Fibroblast of the conjunctiva (primary cell): ENCODE measurements around the gene PRUNE2.
A peak's percentile ranks its signal among the peaks of the same experiment; 100 is the strongest.
"Not testable (repeated sequence)": the region's sequence is repeated elsewhere in the genome, so short reads cannot be mapped to it uniquely, and the experiment has no call there.

Experiments used
- DNase-seq: peaks from one replicate; pipeline ENCODE4 v3.0.0-alpha.2; 2010; ENCODE audit warnings: low read depth

Gene PRUNE2

GRCh38 chr9:76594764-76595424, 311.0 kb downstream of the PRUNE2 start:
- no peak for DNase-seq

DNA sequence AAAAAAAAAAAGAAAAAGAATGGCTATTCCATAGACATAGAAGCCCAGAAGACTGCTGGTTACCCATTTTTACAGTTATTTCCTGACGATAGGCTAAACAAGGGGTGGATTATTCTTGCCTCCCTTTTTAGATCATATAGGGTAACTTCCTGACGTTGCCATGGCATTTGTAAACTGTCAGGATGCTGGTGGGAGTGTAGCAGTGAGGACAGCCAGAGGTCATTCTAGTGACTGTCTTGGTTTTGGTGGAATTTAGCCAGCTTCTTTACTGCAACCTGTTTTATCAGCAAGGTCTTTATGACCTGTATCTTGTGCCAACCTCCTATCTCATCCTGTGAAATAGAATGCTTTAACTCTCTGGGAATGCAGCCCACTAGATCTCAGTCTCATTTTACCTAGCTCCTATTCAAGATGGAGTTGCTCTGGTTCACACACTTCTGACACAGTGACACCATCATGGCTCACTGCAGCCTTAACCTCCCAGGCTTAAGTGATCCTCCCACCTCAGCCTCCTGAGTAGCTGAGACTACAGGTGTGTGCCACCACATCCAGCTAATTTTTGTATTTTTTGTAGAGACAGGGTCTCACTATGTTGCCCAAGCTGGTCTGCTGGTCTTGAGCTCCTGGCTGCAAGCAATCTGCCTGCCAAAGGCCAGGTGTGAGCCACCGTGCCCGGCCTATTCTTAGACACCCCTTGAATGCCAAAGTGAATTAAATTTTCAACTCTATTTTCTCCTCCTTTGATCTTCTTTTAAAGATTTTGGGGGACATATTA, 311.8 kb downstream of the PRUNE2 start:
- not testable (repeated sequence) for DNase-seq

GRCh38 chr9:76592974-76593347, 313.0 kb downstream of the PRUNE2 start:
- no peak for DNase-seq

GRCh38 chr9:76592091-76592973, 313.6 kb downstream of the PRUNE2 start:
- peak; percentile 14 for DNase-seq

GRCh38 chr9:76591256-76591950, 314.5 kb downstream of the PRUNE2 start:
- peak; percentile 22 for DNase-seq

- DNase-seq = no peak
Measured at GRCh38 chr9:76588316-76588715, 317.6 kb downstream of the PRUNE2 start.

- no peak for DNase-seq
Measured at GRCh38 chr9:76586390-76587314, 319.3 kb downstream of the PRUNE2 start.

DNA sequence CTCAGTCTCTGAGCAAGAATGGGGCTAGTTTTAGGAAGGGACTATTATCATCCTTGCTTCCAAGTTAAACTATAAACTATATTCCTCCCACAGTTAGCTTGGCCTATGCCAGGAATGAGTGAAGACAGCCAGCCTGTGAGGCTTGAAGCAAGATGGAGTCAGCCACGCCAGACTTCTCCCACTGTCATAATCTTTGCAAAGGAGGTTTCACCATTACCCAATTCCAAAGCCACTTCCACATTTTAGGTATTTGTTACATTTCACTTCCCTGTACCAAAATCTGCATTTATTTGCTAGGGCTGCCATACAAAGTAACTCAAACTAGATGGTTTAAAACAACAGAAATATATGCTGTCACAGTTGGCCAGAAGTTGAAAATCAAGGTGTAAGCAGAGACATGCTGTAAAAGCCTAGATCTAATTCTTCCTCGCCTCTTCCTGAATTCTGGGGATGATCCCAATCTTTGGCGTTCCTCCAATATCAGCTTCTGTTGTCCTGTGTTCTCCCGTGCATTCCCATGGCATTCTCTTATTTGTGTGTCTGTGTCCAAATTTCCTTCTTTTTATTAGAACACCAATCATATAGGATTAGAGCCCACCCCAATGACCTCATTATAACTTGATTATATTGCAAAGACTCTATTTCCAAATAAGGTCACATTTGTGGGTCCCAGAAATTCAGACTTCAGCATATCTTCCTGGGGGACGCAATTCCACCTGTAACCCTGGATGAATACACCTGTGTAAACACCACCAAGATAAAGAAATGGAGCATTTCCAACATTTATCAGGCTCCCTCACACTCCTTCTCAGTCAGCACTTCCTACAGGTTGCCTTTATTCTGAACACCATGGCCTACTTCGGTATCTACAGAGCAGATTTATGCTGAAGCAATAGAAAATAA, 320.2 kb downstream of the PRUNE2 start:
- no peak for DNase-seq

DNA sequence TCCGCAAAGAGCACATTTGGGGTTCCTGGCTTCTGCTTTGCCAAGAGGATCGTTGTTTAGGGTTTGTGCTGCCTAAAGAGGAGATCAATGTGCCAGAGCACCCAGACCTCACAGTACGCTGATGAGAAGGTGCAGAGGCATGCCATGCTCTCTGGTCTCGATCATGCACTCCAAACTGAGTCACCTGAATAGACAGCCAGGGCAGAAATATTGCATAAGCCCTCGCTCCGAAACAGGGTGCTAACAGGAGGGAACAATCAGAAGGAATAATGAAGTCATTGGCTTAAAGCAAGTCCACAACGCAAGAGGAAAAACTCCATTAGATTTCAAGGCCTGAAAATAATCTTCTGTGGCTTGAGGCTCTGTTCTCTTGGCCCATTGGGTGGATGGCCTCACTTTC, 322.7 kb downstream of the PRUNE2 start:
- DNase-seq = no peak

- no peak for DNase-seq
Measured at GRCh38 chr9:76581731-76582130, 324.2 kb downstream of the PRUNE2 start.

DNA sequence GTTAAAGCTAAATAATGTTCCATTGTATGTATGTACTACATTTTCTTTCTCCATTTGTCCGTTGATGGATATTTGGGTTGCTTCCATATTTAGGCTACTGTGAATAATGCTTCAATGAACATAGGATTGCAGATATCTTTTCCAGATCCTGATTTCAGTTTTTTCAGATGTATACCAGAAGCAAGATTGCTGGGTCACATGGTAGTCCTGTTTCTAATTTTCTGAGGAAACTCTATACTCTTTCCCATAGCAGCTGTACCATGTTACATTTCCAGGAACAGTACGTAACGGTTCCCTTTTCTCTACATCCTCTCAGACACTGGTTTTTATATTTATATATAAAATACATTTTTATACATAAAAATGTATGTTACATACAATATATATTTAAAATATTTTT, 325.1 kb downstream of the PRUNE2 start:
- no peak for DNase-seq

- DNase-seq = no peak
Measured at GRCh38 chr9:76580188-76580587, 325.7 kb downstream of the PRUNE2 start.

GRCh38 chr9:76576344-76576743, 329.6 kb downstream of the PRUNE2 start:
- DNase-seq = peak; percentile 70

- DNase-seq = no peak
Measured at GRCh38 chr9:76575761-76576160, 330.2 kb downstream of the PRUNE2 start.

- DNase-seq = no peak
Measured at GRCh38 chr9:76573905-76574760, 331.8 kb downstream of the PRUNE2 start.

- DNase-seq = no peak
Measured at GRCh38 chr9:76573408-76573807, 332.5 kb downstream of the PRUNE2 start.

DNA sequence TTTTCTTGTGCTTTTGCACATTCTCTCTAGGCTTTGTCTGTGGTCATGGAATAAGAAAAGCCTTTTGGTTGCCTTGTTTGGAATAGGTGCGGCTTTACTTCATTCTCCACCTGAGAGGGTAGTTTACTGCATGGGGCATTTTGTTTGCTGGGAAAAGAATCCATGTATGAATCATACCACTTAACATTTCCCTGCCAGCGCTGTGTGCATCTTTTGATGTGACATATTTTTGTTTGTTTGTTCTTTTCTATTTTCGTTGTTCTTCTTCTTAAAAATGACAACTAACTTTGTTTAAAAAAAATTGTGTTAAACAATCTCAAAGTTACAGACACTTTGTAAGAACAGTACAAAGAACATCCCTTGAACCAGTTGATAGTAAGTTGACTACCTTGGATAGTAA, 333.8 kb downstream of the PRUNE2 start:
- no peak for DNase-seq

DNA sequence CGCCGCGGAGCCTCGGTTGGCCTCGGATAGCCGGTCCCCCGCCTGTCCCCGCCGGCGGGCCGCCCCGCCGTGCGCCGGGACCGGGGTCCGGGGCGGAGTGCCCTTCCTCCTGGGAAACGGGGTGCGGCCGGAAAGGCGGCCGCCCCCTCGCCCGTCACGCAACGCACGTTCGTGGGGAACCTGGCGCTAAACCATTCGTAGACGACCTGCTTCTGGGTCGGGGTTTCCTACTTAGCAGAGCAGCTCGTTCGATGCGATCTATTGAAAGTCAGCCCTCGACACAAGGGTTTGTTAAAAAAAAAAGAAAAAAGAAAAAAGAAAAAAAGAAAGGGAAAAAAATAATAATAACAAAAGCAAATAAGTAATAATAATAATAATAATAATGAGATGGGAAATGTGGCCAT, 334.2 kb downstream of the PRUNE2 start:
- DNase-seq = no peak

DNA sequence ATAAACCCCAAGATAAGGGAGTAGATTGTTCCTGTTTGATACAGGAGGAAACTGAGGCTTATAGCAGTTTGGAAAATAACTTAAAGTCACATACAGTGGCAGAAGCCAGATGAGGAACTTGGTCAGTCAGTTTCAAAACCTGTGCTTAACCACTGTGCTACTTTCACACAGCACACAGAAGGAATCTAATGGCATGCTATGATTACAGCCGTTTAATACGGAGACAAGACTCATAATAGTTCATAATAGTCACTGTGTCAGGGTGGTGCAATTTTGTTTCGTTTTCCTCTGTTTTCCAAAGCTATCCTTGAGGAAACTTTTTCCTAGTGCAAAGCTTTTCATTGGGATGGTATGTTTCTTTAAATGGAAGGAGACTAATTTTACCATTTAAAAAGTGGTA, 334.6 kb downstream of the PRUNE2 start:
- no peak for DNase-seq
